Measurements from ENCODE around the gene NIPA2.

NIPA2 gene

DNA sequence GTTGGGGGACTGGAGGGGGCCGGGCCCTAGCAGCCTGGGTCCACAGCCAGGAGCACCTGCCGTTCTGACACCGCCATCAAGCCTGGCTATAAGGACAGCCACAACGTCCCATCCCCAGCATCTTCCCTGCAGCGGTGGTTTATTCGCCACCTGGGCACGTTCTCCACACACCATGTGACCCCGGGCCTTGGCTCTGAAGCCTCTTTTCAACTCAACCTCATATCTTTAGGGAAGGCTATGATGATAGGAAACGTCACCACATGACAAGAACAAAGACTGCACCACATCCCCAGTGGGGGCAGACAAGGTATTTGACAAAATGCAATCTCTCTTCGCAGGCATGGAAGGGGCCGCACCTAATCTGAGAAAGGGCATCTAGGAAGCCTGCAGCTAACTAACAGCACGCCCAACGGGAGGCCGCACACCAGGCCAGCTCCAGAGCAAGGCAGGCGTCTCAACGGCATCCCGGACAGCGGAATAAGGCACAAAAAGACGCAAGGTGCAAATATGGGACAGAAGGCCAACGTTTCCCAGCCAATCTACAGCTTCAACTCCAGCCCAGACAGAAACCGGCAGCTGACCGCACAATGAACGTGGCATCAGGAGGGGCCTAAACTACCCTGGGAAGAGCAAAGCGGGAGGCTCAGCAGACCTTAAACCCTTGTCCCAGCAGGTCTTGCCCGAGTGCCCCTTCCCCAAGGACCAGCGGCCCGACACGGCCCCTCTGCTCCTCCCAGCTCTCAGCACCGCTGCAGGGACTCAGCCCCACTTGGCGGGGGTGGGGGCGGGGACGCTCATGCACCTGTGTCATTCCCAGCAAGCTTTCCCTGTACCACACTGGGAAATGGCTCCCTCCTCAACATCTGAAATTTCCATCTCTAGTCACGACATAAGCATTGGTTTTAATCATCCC is 41.9 kb downstream of the NIPA2 start:
- DNase-seq = no peak

- no peak for DNase-seq
Measured at GRCh38 chr15:22880981-22881738, 42.7 kb downstream of the NIPA2 start.

- DNase-seq = no peak
Measured at GRCh38 chr15:22881739-22882440, 43.4 kb downstream of the NIPA2 start.

DNA sequence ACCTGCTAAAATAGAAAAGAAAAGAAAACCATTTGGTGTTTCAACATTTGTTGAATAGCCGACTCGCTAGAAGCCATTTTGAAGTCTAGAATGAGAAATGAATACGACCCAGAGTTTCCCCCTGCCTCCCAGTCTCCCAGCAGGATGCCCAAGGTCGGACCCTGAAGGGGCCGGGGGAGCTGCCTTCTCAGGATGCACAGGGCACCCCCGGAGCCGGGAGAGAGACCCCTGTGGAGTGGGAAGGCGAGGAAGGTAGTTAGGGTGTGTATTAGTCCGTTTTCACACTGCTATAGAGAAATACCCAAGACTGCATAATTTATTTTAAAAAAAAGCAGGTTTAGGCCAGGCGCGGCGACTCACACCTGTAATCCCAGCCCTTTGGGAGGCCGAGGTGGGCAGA is 44.7 kb downstream of the NIPA2 start:
- DNase-seq = no peak

- no peak for DNase-seq
Measured at GRCh38 chr15:22884344-22884743, 45.9 kb downstream of the NIPA2 start.

DNA sequence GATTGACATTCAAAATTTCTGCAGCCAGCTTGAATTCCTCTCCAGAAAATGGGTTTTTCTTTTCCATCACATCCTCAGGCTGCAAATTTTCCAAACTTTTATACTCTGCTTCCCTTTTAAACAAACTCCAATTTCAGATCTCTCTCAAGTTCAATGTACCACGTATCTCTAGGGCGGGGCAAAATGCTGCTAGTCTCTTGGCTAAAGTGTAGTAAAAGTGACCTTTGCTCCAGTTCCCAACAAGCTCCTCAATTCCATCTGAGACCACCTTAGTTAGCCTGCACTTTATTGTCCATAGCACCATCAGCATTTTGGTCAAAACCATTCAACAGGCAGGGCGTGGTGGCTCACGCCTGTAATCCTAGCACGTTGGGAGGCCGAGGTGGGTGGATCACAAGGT is 46.7 kb downstream of the NIPA2 start:
- DNase-seq = no peak

GRCh38 chr15:22887157-22887951 is 48.9 kb downstream of the NIPA2 start:
- DNase-seq = no peak

- DNase-seq = no peak
Measured at GRCh38 chr15:22888120-22888859, 49.8 kb downstream of the NIPA2 start.

- DNase-seq = no peak
Measured at GRCh38 chr15:22889146-22889818, 50.8 kb downstream of the NIPA2 start.

- no peak for DNase-seq
Measured at GRCh38 chr15:22890296-22890695, 51.8 kb downstream of the NIPA2 start.

DNA sequence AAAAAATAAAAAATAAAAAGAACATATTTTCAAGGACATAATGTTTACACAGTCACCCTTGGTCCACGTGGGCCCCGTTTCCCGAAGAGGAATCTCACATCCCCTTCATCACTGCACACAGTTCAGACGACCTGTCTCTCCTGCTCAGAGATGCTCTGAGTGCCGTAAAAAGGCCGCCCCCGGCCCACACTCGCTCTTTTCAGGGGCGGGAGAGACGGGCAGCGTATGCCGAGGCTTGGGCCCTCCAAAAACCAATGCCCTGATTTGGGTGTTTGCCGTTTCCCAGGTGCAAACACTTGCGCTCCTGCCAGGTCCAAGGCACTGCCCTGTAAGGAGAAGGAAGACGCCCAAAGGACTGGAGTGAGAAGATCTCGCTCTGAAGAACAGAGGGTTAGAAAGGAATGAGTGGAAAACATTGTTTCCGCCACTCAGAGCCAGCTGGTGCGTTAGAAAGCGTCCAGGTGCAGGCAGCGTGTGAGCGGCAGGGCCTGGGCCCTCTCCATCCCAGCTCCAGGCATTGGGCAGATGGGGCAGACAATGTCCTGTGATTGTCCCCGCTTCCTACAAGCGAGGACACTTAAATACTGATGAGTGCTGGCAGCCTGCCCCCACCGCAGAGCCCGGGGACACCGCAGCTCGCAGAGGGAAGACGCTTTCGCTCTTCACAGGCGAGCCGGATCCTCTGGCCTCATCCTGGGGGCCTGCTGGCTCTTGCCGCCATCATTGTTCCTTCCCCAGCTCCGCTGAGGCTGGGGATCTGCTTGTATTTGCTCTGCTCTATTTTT is 53.2 kb downstream of the NIPA2 start:
- DNase-seq = no peak

DNA sequence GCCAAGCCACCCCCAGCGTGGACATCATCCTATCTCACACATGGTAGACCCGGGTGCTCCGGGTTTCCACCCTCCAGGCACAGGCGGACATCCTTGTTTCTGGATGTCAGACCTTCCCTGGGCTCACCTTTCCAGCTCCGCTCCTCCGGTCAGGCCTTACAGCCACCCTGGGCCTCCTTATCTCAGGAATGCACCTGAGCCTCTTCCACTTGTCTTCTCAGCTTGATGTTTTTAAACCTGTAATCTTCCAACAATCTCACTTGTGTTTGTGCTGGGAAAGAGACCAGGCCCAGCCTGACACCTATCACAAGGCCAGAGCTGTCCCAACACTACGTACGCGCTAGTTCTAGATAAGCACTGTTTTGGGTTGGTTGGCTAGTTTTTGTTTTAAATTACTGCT is 53.9 kb downstream of the NIPA2 start:
- no peak for DNase-seq

DNA sequence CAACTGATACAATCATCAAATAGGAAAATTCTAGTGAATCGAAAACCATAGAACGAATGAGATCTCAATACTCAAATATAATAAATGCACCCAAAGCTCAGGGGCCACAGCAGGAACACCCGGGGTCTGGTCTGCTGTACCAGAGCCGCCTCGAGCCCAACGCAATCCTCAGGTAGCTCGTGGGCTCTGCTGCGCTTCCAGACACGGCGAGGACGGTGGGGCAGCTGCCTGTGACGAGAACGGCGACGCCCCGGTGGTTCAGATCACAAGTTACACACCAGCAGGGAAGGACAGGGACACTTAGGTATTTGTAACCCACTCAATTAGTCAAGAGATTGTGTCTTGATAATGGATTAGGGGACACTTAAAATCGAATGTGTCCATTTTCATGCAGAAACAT is 54.6 kb downstream of the NIPA2 start:
- no peak for DNase-seq

- DNase-seq = no peak
Measured at GRCh38 chr15:22893881-22894280, 55.4 kb downstream of the NIPA2 start.

DNA sequence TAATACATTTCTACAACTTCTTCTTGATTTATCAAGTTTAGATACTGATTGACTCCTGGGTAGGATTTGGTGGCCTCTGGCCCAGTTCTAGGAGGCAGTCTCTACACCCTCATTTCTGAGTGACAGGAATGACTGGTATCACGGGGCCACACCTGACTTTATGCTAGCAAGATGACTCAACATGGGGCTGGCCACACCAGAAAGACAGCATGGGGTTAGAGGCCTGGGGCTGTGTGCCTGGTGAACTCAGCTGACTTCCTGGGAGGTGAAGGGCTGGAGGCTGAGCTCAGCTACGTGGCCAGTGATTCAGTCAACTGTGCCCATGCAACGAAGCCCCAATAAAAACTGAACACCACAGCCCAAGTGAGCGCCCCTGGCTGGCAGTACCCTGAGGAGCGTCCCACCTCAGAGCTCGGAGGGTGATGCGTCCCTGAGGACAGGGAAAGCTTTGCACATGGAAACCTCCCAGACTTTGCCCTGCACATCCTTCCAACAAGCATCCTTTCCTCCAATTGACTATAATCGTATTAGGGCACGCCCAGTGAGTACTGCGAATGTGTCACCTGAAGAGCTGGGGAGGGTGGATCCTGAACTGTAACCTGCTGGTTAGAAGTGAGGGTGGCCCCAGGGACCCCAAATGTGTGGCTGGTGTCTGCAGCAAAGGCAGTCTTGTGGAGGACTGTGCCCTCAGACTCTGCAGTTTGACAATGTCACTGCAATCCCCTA is 57.2 kb downstream of the NIPA2 start:
- peak; percentile 55 for DNase-seq

GRCh38 chr15:22902046-22902445 is 63.6 kb downstream of the NIPA2 start:
- no peak for DNase-seq

DNA sequence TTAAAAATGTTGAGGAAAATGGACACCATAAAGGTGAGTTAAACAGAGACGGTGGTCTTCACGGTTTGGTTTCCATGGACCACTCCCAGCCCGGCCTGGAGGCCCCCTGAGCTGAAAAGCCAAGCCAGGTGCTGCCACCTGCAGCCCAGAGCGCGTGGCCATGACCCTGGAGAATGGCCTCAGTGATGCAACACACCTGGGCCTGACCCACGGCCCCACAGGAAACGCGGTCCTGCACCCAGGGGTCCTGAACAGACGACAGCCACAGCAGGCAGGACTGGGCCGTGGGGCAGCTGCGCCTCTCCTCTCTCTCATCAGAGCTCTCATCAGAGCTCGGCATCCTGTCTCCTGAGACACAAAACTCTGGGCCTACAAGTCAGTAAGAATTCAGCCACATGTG is 64.1 kb downstream of the NIPA2 start:
- DNase-seq = no peak

DNA sequence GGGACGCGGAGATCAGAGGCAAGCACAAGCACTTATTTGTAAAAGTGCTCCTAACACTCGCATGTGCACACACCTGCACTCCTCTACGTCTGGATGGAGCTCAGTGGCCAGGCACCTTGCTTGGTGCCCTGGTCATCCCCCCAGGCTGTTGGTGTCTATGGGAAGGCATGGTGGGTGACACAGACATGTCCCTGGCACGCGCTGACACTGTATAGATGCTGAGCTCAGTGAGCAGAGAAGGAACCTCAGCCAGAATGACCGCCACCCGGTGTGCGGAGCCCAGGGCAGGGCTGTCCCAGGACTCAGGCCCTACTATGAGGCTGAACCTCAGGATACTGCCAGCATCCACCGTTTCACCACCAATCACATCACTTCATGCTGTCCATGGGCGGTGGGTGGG is 64.5 kb downstream of the NIPA2 start:
- DNase-seq = no peak

DNA sequence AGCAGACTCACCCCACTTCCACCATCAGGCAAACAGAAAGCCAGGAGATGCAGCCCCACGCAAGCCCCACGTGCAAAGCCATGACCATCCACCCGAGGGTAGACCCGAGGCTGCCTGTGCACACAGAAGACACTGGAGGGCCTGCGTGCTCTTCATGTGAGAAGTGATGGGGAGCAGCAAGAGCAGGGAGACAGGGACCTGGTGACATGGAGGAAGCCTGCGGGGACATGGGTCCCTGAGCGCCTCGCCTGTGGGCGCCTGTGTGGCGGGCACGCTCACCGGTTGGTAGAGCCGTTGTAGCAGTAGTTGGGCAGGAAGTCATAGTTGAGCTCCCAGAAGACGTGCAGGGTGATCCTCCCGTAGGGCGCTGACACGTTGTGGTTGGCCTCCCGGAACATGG is 65.0 kb downstream of the NIPA2 start:
- DNase-seq = no peak

Data from 8988T (cell line).